ENCODE results near the gene SF1.

SF1 gene

DNA sequence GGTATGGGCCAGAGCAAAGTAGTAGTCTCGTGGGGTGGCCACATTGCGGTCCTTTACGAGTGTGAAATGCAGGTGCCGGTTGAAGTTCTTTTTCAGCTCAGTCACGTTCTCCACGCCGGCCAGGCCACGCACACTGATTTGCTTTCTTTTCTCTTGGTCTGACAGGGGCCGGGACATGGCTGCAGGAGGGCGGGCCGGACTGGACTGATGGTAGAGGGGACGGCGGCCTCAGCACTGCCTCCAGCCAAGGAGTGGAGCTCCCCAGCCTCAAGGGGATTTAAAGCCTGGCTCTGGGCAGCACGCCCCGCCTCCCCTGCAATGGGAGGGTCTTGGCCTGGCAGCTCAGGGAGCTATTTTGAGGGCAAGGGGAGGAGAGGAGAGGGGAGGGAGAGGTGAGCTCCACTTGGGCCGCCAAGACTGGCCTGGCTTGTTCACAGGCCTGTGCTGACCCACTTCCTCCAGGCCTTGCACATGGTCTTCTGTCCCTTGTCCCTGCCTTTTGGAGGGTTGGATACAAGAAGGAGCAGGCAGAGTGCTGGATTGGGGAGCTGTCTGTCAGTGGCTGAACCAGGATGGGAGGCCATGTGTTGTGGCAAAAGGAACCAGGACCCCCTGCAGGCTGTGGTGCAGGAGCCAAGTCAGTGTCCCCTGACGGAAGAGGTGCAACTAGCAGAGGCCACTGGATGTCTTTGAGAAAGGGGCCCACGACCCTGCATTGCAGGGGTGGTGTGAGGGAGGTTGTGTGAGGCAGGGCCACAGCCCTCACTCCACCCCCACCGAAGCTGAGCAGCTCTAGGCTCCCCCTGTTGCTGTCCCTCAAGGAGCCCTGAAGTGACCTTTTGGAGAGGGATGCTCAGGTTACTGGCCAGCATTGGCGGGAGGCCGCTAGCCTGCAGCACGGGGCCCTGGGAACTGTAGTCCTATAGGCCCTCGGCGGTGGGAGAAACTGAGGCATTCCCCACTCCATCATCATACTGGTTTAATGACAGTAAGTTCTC lies 18.3 kb downstream of the SF1 start, which contains the start of gene PYGM:
Gene PYGM (minus strand): TSS at position 253 of the 998 bp plus-strand sequence. CDS start 76 bp downstream, at position 177.
- no peak for DNase-seq

DNA sequence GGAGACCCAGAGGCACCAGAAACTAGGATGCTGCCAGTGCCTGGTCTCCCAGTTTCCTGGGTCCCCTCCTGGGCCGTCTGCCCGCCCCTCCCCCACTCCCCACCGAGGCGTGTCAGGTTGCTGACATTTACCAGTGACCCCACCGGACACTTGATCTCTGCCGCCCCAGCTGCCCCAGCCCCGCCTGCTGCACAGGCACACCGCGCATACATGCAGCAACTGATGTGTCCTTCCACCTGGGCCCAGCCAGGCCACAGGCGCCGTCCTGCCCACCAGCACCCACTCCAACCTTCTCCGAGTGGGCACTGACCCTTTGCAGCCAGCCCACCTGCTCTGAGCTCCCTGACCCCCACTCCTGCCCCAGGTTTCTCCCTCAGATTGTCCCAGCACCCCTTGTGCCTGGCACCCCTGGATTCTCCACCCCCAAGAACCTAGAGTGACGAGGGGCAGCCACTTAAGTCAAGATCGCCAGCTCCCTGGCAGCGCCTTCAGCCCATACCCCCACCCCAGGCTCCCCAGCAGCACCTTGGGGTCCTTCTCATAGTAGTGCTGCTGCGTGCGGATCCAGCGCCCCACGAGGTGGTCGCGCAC lies 19.1 kb downstream of the SF1 start:
- DNase-seq: no peak

DNA sequence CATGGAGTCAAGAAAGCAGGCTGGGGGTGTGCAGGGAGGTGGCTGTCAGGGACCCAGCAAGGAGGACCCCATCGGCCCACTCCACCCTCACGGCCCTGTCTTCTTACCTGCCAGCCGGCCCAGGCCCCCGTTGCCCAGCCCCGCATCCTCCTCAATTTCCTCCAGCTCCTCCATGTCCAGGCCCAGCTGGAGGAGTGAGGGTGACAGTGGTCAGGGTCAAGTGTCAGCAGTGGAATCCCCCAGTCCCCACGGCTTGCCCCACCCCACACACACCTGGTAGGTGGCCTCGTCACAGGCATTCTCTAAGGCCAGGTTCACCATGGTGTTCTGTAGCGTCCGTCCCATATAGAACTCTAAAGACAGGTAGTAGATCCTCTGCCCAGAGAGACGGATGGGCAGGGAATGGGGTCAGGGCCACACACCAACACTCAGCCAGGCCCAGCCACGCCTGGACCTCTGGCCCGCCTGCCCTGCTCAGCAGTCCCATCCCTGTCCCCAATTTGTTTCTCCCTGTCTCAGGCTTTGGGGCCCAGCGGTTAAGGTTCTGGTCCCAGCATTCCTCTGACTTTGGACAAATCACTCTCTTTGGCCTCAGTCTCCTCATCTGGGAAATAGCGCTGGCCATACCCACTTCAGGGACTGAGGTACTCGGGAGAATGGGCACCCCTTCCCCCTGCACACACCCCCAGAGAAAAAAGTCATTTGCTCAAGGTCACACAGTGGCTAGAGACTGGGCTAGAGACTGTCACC lies 19.8 kb downstream of the SF1 start:
- no peak for DNase-seq

DNA sequence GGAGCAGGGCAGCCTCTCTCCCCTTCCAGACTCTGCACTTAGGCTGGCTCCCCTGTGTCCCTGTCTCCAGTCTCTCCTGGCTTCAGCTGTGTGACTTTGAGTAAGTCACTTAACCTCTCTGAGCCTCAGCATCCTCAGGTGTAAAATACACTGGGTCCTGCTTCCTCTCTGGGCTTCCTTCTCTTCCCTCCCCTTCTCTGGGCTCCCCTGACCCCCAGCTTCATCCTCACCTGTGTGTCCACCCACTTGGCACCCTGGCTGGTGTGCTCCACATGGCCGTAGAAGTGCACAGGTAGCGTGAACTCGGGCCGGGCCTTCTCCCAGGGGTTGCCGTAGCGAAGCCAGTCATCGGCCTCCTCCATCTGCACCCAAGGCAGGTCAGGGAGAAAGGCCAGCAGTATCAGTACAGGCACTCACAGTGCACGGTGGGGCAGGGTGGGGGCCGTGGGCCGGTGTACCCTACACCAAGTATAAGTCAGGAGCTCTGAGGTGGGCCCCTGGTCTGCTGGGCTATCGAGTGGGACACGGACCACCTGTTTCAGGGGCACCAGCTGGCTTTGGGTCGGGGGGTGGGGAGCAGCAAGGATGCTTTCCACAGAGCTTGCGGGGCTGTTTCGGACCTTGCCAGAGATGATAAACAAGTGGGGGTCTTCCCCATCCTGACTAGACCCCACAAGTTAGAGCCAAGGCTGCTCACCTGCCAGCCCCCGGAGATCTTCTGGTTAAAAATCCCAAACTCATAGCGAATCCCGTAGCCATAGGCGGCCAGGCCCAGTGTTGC lies 20.6 kb downstream of the SF1 start:
- no peak for DNase-seq

DNA sequence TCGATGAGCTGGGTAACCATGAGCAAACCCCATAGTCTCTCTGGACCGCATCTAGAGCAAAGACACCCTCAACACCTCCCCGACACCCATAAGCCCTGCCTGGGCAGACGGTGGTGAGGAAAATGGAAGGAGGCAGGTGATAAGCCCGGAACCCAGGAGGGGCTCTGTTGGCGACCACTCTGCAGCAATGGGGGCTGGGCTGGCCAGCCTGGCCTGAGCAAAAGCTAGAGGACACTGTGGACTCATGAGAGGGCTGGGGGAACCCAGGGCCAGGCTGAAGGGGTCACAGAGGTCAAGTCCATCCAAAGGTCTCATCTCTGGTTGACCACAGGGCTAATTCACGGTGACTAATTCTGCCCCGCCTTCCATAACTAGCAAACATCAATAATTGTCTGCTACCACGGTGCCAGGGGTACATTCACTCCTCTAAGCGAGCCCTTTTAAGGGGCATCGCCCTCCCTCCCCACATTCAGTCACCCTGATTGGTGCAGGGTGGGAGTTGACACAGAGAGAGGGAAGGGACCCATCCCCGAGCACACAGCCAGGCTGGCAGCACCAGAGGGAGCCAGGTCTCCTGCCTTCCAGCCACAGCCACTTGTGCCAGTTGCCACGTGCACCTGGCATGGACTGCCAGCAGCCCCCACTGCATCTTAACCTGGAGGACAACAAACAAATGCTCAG lies 22.5 kb downstream of the SF1 start:
- DNase-seq: no peak

DNA sequence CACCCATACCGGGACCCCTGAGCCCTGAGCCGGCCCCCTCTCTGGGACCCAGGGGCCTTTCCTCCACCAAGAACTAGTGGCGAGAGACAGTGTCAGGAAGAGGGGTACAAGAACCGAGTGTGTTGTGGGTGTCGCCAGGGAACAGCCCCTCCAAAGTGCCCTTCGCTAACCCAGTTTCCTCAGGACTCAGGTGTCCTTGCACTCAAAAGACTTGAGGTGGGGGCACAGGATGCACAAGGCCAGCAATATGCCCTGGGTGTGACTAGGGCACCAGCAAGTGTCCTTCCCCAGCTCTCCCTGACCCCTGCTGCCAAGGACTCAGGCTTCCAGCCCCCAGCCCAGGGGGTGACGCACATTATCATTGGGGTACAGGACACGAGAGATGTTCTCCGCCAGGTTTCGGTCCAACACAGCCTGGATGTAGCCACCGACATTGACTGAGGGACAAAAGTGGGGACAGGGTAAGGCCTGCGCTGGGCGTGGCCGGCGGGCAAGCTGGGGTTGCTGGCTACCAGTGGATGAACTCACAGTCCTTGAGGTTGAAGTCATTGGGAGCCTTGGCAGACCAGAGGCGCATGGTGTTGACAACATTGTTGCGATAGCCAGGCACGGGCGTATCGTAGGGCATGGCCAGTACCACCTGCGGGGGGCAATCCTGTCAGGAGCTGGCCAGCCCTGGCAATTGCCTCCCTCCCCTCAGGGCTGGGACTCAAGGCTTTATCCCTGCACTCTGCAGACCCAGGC lies 23.3 kb downstream of the SF1 start:
- DNase-seq: no peak

DNA sequence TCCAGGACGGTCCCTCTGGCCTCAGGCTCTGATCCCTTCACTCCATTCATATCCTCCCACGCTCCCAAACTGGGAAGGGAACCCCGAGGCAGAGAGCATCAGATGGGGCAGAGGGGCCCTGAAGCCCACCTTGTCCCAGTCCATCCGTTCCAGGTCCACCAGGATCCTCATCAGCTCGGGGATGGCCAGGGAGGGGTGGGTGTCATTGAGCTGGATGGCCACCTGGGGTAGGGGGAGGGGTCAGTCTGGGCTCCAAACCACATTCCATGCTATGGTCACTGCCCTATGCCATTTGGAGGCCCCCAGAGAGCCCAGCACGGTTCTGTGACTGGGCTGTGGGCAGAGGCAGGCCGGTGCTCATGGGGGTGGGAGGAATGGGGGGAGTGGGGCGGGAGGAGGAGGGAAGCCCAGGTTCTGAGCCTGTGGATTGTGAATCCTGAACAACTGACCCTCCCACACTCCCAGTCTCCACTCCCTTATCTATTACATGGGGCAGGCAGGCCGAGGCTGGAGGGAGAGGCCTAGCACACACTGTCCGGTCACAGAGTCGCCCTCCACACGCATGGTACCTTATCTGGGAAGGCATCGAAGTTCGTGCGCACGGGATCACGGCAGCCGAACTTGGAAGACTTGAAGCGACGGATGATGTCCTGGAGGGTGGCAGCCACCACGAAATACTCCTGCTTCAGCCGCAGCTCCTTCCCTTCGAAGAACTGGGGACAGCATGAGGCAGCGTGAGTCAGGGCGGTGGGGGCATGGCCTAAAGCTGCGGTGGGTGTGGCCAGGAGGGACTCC lies 24.0 kb downstream of the SF1 start:
- DNase-seq: no peak

DNA sequence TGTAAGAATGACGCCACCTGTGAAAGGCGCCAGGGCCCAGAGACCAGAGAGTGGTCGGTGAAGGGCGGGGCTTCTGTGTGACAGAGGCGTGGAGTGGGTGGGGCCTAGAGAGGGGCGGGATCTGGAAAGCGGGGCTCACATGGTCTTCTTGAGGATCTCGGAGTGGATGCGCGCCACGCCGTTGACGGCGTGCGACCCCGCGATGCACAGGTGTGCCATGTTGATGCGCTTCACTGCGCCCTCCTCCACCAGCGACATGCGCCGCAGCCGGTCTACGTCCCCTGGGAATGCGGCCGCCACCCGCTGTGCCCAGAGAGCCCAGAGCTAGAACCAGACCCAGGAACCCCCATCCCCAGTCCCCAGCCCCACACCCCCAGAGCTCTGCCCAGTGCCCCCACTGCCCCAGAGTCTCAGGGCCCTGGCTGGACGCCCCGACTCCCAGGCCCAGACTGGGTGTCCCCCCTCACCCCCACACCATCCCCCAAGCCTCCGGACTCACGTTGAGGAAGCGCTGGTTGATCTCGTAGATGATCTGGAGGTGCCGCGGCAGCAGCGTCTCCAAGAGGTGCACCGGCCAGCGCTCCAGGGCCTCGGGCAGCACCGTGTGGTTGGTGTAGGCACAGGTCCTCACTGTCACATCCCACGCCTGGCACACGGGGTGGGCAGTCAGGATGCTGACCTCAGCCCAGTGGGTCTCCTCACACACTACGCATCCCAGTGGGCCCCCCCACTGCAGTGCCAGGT lies 24.8 kb downstream of the SF1 start:
- DNase-seq: no peak

DNA sequence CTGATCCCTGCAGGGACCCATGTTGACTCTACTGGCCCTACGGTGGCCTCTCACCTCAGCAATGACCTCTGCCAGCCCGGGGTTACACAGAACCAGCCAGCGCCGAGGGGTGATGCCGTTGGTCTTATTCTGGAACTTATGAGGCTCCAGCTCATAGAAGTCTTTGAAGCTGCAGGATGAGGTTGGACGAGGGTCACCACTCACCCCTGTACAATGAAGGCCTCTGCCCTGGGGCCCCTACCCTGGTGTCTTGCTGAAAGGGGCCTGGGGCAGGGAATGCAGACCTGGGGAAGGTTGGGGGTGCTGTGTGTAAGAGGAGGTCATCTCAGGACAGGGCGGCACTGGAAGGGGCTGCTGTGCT lies 25.3 kb downstream of the SF1 start:
- DNase-seq: no peak

DNA sequence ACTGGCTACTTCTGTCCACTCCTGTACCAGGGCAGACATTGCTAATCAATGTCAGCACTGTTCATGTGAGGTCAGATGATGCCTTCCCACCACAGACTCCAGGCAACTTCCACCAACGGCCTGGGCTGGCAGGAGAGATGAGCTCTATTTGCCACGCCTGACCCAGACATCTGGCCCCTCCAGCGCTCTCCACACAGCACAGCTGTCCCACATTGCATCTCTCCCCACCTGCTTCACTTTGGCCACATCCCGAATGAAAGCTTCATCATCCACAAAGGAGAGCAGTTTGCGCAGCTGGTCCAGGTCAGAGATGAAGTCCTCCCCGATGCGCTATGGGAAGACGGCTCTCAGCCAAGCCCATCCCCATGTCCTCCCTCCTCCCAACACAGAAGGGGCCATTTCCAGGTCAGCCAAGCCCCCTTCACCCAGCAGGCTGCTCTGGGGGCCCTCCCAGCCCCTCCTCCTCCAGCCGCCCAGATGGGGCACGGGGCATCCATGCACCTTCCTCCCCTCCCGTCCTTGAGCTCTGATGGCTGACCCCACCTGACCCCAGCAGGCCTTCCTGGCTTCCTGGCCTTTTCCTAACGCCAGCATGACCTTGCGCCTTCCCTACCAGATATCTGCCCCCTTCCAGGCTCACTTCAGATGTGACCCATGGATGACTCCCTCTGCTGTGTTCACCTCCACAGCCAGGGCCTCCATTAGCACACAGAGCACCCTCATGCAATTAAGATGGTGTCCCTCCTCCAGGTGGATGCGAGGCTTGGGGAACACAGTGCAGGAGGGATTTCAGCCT lies 26.0 kb downstream of the SF1 start:
- no peak for DNase-seq

DNA sequence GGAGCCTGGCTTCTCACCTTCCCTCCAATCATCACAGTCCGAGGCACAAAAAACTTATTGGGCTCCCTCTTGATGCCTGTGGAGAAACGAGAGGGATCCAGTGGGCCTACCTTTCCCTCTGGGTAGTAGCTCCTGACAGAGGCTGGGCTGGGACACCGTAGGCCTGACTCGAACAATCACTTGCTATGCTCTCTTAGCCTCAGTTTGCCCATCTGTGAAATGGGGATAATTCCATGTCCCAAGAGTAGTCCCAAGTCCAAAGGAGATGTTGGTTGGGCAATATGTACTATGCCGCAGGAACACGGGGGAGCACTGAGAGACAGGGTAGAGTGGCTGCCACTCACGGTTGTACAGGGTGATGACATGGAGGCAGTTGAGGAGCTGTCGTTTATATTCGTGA lies 26.8 kb downstream of the SF1 start:
- DNase-seq: no peak

DNA sequence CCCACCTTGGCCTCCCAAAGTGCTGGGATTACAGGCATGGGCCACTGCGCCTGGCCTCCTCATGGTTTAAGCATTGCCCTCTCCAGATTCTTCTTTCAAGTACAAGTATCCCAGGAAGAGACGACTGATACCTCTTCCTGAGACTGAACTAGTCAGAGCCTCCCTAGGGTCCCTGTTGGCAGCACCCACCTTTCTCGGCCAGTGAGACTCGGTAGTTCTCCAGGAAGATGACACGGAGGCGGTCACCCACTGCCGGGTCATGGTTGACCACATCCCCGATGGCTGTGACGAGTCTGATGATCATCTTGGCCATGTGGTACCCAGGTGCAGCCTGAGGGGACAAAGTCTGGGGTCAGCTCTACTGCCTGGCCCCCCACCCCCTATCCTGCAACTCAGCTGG lies 27.2 kb downstream of the SF1 start:
- no peak for DNase-seq

DNA sequence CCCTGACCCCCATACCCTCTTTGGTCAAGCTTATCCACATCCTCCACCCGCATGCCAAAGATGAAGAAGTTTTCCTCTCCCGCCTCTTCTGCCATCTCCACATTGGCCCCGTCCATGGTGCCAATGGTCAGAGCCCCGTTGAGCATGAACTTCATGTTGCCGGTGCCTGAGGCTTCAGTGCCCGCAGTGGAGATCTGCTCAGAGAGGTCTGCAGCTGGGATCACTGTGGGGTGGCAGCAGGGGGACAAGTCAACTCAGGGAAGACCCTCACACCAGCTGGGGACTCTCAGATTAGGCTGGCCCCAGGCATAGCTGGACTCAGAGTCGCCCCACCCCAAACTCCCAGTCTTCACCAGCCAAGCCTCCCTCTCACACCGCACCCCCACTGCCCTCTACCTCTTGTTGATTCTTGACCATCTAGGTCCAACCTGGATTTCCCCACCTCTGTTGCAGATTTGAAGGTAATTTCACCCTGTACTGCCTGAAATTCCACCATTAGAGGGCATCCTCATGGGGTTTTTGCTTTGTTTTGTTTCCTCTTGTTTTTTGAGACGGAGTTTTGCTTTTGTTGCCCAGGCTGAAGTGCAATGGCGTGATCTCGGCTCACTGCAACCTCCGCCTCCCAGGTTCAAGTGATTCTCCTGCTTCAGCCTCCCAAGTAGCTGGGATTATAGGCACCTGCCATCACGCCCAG lies 27.8 kb downstream of the SF1 start:
- DNase-seq: no peak

DNA sequence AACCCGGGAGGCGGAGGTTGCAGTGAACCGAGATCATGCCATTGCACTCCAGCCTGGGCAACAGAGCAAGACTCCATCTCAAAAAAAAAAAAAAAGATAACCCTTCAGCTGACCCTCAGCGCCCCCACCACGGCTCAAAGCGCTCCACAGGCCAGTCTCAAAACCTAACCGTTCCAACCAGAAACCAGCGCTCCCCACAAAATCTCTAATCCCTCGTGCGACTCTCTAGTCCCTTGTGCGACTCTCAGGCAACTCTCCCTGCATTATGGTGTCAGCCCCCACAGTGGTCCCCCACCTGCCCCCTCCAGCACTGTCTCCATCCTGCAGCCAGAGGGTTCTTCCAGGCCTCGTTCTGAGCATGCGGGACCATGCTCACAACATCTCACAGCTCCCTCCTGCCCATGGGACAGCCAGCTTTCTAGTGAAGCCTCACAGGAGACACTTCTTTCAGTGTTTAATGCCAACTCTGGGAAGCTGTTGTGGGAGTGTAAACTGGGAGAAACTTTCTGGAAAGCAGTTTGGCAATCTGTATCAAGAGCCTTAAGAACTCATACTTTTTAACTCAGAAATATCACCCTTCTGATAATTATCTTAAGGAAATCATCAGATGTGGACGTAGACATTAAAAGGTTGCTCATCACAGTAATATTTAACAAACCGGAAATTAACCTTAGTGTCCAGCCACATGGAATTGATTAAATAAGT lies 30.2 kb downstream of the SF1 start:
- DNase-seq: no peak

DNA sequence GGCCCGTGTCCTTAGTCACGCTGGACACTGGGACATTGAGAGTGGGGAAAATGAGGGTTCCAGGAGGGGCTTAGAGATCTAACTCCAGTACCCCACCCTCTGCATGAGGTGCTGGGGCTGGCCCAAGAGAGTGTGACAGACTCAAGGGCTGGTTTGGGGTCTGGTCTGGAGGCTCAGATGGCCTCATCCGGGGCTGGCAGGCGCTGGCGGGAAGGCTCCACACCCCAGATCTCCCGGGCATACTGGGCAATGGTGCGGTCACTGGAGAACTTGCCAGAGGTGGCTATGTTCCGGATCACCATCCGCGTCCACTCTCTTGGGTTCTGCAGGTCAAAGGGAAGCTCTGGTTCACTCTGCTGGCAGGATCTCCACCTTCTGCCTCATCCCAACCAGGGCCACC lies 31.9 kb downstream of the SF1 start:
- DNase-seq: no peak

DNA sequence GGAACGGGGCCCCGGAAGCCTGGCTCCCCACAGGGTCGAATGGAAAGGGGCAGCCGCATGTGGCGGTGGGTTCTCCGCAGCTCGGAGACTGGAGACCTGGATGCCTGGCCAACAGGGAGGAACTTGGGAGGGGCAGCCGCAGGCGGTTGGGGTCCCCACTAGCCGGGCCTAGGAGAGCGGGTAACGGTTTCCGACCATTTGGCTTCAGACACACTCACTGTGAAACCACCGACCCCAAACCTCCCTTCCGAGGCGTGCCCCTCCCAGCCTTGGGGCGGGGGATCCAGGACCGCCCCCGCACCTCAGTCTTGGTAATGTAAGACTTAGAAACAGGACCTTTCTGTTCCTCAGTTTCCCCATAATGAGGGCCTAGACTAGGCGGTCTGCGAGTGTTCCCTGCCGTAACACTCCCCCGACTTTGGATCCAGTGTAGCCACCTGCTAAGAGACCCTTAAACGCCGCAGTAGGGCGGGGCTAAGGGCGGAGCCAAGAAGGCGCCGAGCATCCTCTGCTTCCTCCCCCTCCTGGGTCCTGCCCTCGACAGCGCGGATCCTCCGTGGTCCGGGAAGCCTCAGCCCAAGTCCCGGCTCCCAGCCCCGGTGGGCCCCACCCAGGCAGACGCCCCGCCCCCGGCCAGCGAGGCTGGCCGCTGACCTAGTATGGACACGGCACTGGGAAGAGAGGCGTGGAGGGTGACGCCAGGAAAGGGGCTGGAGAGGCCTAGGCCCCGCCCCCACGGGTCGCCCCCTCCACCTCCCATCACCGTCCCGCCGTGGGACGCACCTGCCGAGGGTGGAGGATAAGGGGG lies 32.6 kb downstream of the SF1 start:
- peak; percentile 84 to 86 for DNase-seq

DNA sequence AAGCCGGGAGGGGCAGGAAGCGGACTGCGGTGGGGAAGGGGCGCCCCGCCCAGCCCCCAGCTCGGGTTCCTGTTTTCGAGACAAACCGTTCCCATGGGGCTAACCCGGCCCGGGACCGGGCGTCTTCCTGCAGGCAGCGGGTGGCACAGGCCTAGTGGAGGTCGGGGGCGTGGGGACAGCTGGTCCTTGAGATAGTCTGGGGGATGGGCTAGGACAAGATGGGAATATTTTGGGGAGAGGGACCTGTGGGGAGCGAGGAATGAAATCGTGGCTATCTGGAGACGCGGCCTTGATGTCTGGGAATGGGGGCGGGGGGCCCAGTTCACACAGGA lies 33.2 kb downstream of the SF1 start:
- DNase-seq: peak; percentile 90 to 93
